DOHH2 (cell line): ENCODE data around the gene TFRC.

Experiments used
- EZH2phosphoT487 ChIP-seq: fragments of 200-600 bp; sonication (generic); IDR thresholded peaks from 2 replicates; pipeline ENCODE4 v1.6.1; 2017; ENCODE audit warnings: borderline replicate concordance, mild to moderate bottlenecking, antibody characterized with exemption, low read length, moderate library complexity, mixed read lengths
- TF ChIP-seq, protein P1 (sequence below): fragments of 200-600 bp; sonication (generic); IDR thresholded peaks from one replicate; pipeline ENCODE4 v1.5.1; 2014; ENCODE audit warnings: antibody characterized with exemption, mild to moderate bottlenecking, low read depth, low read length; ENCODE audit not compliant: poor library complexity, severe bottlenecking

DNA sequence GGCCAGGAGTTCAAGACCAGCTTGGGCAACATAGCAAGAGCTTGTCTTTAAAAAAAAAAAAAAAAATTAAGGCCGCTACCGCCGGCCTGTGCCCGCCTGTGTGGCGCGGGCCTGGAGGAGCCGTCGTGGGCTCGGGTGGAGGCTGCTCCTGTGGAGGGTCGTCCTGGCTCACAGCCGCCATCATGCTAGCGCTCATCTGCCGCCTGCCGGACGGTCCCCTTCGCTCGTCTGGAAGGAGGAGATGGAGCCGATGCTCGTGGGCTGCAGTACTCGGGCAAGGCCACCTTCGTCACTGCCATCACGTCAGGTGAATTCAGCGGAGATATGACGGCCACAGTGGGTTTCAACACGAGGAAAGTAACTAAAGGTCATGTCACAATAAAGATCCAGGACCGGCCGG lies 37.4 kb downstream of the TFRC start:
- TF ChIP-seq, protein P1, sequence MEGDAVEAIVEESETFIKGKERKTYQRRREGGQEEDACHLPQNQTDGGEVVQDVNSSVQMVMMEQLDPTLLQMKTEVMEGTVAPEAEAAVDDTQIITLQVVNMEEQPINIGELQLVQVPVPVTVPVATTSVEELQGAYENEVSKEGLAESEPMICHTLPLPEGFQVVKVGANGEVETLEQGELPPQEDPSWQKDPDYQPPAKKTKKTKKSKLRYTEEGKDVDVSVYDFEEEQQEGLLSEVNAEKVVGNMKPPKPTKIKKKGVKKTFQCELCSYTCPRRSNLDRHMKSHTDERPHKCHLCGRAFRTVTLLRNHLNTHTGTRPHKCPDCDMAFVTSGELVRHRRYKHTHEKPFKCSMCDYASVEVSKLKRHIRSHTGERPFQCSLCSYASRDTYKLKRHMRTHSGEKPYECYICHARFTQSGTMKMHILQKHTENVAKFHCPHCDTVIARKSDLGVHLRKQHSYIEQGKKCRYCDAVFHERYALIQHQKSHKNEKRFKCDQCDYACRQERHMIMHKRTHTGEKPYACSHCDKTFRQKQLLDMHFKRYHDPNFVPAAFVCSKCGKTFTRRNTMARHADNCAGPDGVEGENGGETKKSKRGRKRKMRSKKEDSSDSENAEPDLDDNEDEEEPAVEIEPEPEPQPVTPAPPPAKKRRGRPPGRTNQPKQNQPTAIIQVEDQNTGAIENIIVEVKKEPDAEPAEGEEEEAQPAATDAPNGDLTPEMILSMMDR: no peak
- TF ChIP-seq EZH2phosphoT487: no peak
